Esophagus muscularis mucosa (tissue), 4 donors: ENCODE data around the gene MEGF6. TPM values are rescaled to one million over a fixed set of nuclear protein-coding genes. Genes with fewer than 3 reads are reported as not detected.

Experiments used
- DNase-seq: peaks from one replicate; pipeline ENCODE4 v3.0.0-alpha.2; 2017; ENCODE audit errors: extremely low spot score
- H3K27ac ChIP-seq, 4 donors: fragments of 200-600 bp; sonication (generic); replicated peaks in 1 of 4; 1 replicate in 3 of 4; 2 replicates in 1 of 4; pipeline ENCODE4 v1.5.1; 2016 to 2019; ENCODE audit warnings: mild to moderate bottlenecking in 1 of 4
- H3K27me3 ChIP-seq, 4 donors: fragments of 200-600 bp; sonication (generic); one replicate each; pipeline versions ENCODE4 v1.5.1 to v1.6.0; 2016 to 2019
- H3K36me3 ChIP-seq, 4 donors: fragments of 200-600 bp; sonication (generic); one replicate each; pipeline ENCODE4 v1.5.1; 2016 to 2019
- H3K4me1 ChIP-seq, 4 donors: fragments of 200-600 bp; sonication (generic); one replicate each; pipeline ENCODE4 v1.5.1; 2016 to 2019
- H3K4me3 ChIP-seq, 4 donors: fragments of 200-600 bp; sonication (generic); 1 replicate in 2 of 4; 2 replicates in 2 of 4; pipeline ENCODE4 v1.5.1; 2016 to 2019; ENCODE audit warnings: mild to moderate bottlenecking in 4 of 4, moderate library complexity in 1 of 4
- H3K9me3 ChIP-seq, 4 donors: fragments of 200-600 bp; sonication (generic); 1 replicate in 3 of 4; 2 replicates in 1 of 4; pipeline ENCODE4 v1.5.1; 2016 to 2019
- CTCF ChIP-seq, 3 experiments: fragments of 200-600 bp in 2 of 3; fragments of 450-650 bp in 1 of 3; sonication (generic) in 2 of 3; IDR thresholded peaks; one replicate each; pipeline ENCODE4 v1.5.1; 2017 to 2019; ENCODE audit warnings: antibody characterized with exemption in 3 of 3, mild to moderate bottlenecking in 2 of 3, moderate library complexity in 1 of 3
- EP300 ChIP-seq: sonication (generic); formaldehyde crosslinking; IDR thresholded peaks from one replicate; pipeline ENCODE4 v1.6.1; 2017; ENCODE audit warnings: antibody characterized with exemption
- POLR2A ChIP-seq: fragments of 450-650 bp; IDR thresholded peaks from one replicate; pipeline ENCODE4 v1.6.1; 2017; ENCODE audit warnings: antibody characterized with exemption, moderate library complexity, mild to moderate bottlenecking, low read depth
- POLR2AphosphoS5 ChIP-seq, 2 donors: sonication (generic); formaldehyde crosslinking; IDR thresholded peaks; one replicate each; pipeline ENCODE4 v1.6.1; 2017; ENCODE audit warnings: antibody characterized with exemption in 2 of 2
- WGBS: methylation state at CpG from one replicate; pipeline ENCODE4 v1.1.5; 2018; 5-methylcytosine and 5-hydroxymethylcytosine counted together
- intact Hi-C: fragments of 100-400 bp; cut with DNase I; formaldehyde crosslinking; loops from one replicate; pipeline ENCODE4 v1.15.1; 2023
- small RNA-seq, 3 donors: library from RNA; depleted of rRNA; stranded (forward); fragments of <200 nt; gene quantifications; one replicate each; pipeline ENCODE3, GENCODE V24; 2016
- total RNA-seq, 4 donors: library from RNA; depleted of rRNA; stranded (reverse); fragments of >200 nt; gene quantifications; one replicate each; pipeline versions ENCODE4 v1.1.0 to v1.2.1, GENCODE V29; 2016

Gene MEGF6
- total RNA-seq, 4 donors from 2014 or later = 9.3 to 18.1 (median 12.7) TPM

- no peaks in the 10 kb centered on the region for H3K36me3 ChIP-seq
- TF ChIP-seq CTCF (IDR thresholded peaks at IDR 0.05) = no peak
- no peak for TF ChIP-seq EP300
- no peak for TF ChIP-seq POLR2AphosphoS5 (IDR thresholded peaks at IDR 0.05)
- TF ChIP-seq POLR2A = no peak
- H3K4me3 ChIP-seq = no peak overlapping the region
- intact Hi-C loops = no loop called here
- H3K9me3 ChIP-seq = peaks cover 0 to 13% (median 5%) of the 10 kb centered on the region in 4 donors
- H3K27ac ChIP-seq = peak overlapping the region in 1 of 4 donors; percentile 14
- H3K4me1 ChIP-seq = peaks cover 0 to 12% (median 0%) of the 10 kb centered on the region in 4 donors
- H3K27me3 ChIP-seq = peaks cover 0 to 88% (median 0%) of the 10 kb centered on the region in 4 donors
- no peak for DNase-seq
- 56% methylated on average over 8 of the region's 8 CpGs for whole genome bisulfite sequencing
These were observed 169.9 kb downstream of the MEGF6 start for GRCh38 chr1:3441410-3441847.

GRCh38 chr1:3440711-3441409, 170.4 kb downstream of the MEGF6 start:
- no peak for TF ChIP-seq EP300
- TF ChIP-seq CTCF (IDR thresholded peaks at IDR 0.05) = no peak
- TF ChIP-seq POLR2A = no peak
- TF ChIP-seq POLR2AphosphoS5 (IDR thresholded peaks at IDR 0.05) = no peak
- WGBS = 72% methylated on average over 18 of the region's 20 CpGs
- peaks cover 0 to 12% (median 0%) of the 10 kb centered on the region in 4 donors for H3K4me1 ChIP-seq
- no peak overlapping the region for H3K4me3 ChIP-seq
- H3K27ac ChIP-seq = peak overlapping the region in 1 of 4 donors; percentile 14
- H3K27me3 ChIP-seq = peaks cover 0 to 92% (median 0%) of the 10 kb centered on the region in 4 donors
- intact Hi-C loops = no loop called here
- H3K36me3 ChIP-seq = no peaks in the 10 kb centered on the region
- peaks cover 0 to 7% (median 1%) of the 10 kb centered on the region in 4 donors for H3K9me3 ChIP-seq
- no peak for DNase-seq

DNA sequence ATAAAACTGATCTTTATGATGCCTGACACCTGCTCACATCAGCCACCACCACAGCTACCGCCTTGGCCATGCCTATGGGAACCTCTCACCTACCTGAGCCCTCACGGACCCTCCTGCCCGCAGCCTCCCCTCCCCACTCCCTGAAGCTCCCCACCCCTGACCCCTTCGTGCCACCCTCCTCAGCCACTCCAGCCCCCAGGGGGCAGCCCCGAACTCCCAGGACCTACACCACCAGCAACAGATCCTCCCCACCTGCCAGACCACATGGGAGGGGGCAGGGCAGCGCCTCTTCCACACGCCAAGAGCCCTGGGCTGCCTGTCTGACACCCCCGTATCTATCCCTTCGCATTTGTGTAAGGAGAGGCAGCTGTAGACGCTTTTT, 171.0 kb downstream of the MEGF6 start:
- peaks cover 0 to 12% (median 0%) of the 10 kb centered on the region in 4 donors for H3K4me1 ChIP-seq
- 30% methylated on average over 10 of the region's 10 CpGs for WGBS
- peaks cover 0 to 92% (median 0%) of the 10 kb centered on the region in 4 donors for H3K27me3 ChIP-seq

More for the DNA sequence above, 171.0 kb downstream of the MEGF6 start:
- peak overlapping the region in 1 of 4 donors; percentile 36 for H3K27ac ChIP-seq
- peaks cover 0 to 2% (median 0%) of the 10 kb centered on the region in 4 donors for H3K9me3 ChIP-seq
- no peaks in the 10 kb centered on the region for H3K36me3 ChIP-seq
- DNase-seq = no peak
- no peak overlapping the region for H3K4me3 ChIP-seq
- no peak for TF ChIP-seq CTCF (IDR thresholded peaks at IDR 0.05)
- intact Hi-C loops = no loop called here

Small RNA genes within 50 kb of the gene (small RNA-seq; reads per million reads assigned to genes)
- gene MIR551A = 0 reads per million in 3 donors

Other genes with a start within 250 kb of the MEGF6 start
- gene ARHGEF16, start 156.8 kb downstream of the MEGF6 start, total RNA-seq = under 1 TPM; 0.42 to 0.98 (median 0.69) TPM
- gene TPRG1L, start 13.5 kb upstream of the MEGF6 start, total RNA-seq = 10 to 100 TPM; 36.8 to 55.3 (median 50.3) TPM
- gene WRAP73, start 38.6 kb upstream of the MEGF6 start, total RNA-seq = 10 to 100 TPM; 12.9 to 25.9 (median 15.7) TPM
- not detected for gene TP73, start 41.0 kb upstream of the MEGF6 start, total RNA-seq
- gene CCDC27, start 140.9 kb upstream of the MEGF6 start, total RNA-seq = not detected
- gene SMIM1, start 161.2 kb upstream of the MEGF6 start, total RNA-seq = 10 to 100 TPM; 10.5 to 16.3 (median 13.3) TPM
- gene LRRC47, start 185.0 kb upstream of the MEGF6 start, total RNA-seq = 10 to 100 TPM; 34.1 to 51.6 (median 44.1) TPM
- gene CEP104, start 245.7 kb upstream of the MEGF6 start, total RNA-seq = 10 to 100 TPM; 42.7 to 84.2 (median 69.8) TPM
- 10 to 100 TPM in 1 of 4 donors, 1 to 10 TPM in 3; 5.0 to 13.4 (median 5.2) TPM for gene DFFB, start 246.0 kb upstream of the MEGF6 start, total RNA-seq